Measurements from ENCODE around the gene NECAB3.

The NECAB3 gene

GRCh38 chr20:33676121-33676520 lies 1.9 kb upstream of the NECAB3 start:
- DNase-seq (ENCODE audit: insufficient read length, low spot score), result no peak
- FAIRE-seq, result no peak

GRCh38 chr20:33675136-33675959 lies 1.1 kb upstream of the NECAB3 start:
- no peak for TF ChIP-seq CTCF (IDR thresholded peaks at IDR 0.05; ENCODE audit: insufficient read depth, missing control alignments)
- DNase-seq (ENCODE audit: insufficient read length, low spot score) (no peak), FAIRE-seq (no peak)

More at GRCh38 chr20:33676121-33676520, 1.9 kb upstream of the NECAB3 start:
- no peak for TF ChIP-seq CTCF (IDR thresholded peaks at IDR 0.05; ENCODE audit: insufficient read depth, missing control alignments)

- FAIRE-seq, result no peak
- TF ChIP-seq CTCF (IDR thresholded peaks at IDR 0.05; ENCODE audit: insufficient read depth, missing control alignments), result no peak
- no peak for DNase-seq (ENCODE audit: insufficient read length, low spot score)
Observed at GRCh38 chr20:33673410-33674293, 576 bp downstream of the NECAB3 start.

- no peak for FAIRE-seq
- no peak for TF ChIP-seq CTCF (IDR thresholded peaks at IDR 0.05; ENCODE audit: insufficient read depth, missing control alignments)
- no peak for DNase-seq (ENCODE audit: insufficient read length, low spot score)
Observed at GRCh38 chr20:33673114-33673409, 1.2 kb downstream of the NECAB3 start.

GRCh38 chr20:33672426-33673113 lies 1.7 kb downstream of the NECAB3 start:
- no peak for DNase-seq (ENCODE audit: insufficient read length, low spot score)

More at GRCh38 chr20:33672426-33673113, 1.7 kb downstream of the NECAB3 start:
- TF ChIP-seq CTCF (IDR thresholded peaks at IDR 0.05; ENCODE audit: insufficient read depth, missing control alignments), result no peak
- no peak for FAIRE-seq

Measured in D721Med (cell line).